NCI-H1105 treated with DMSO at 0.1 percent for 48 hours (cell line): ENCODE measurements around the gene EFCAB6.
"Not testable (repeated sequence)": the region's sequence is repeated elsewhere in the genome, so short reads cannot be mapped to it uniquely, and the experiment has no call there.

ENCODE experiments used
- DNase-seq: peaks from one replicate; lab custom pipeline; 2025; lab: John Stamatoyannopoulos, UW

Gene EFCAB6

GRCh38 chr22:43706151-43706550 lies 106.0 kb downstream of the EFCAB6 start:
- no peak for DNase-seq

- DNase-seq, result no peak
Observed at GRCh38 chr22:43704051-43704450, 108.1 kb downstream of the EFCAB6 start.

- DNase-seq, result no peak
Observed at GRCh38 chr22:43698403-43698802, 113.7 kb downstream of the EFCAB6 start.

DNA sequence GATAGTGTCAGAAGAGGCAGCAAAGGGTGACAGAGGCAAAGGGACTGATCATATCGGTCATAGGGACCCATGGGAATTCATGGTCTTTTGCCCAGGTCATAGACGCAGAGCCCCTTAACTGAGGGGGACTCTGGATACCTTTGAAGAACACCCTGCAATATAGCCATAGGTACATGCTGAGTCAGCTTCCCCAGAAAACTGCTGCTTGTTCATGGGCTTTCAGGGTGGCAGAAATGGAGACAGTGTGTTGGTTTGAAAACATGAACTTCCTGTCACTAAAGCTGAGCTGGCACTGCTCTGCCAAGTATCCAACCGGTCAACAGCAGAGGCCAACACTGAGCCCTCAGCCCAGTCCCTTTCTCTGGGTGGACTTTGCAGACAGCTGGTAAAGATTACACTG lies 114.2 kb downstream of the EFCAB6 start:
- DNase-seq, result no peak

GRCh38 chr22:43693249-43693648 lies 118.9 kb downstream of the EFCAB6 start:
- no peak for DNase-seq

GRCh38 chr22:43689356-43689755 lies 122.7 kb downstream of the EFCAB6 start:
- DNase-seq, result no peak

DNA sequence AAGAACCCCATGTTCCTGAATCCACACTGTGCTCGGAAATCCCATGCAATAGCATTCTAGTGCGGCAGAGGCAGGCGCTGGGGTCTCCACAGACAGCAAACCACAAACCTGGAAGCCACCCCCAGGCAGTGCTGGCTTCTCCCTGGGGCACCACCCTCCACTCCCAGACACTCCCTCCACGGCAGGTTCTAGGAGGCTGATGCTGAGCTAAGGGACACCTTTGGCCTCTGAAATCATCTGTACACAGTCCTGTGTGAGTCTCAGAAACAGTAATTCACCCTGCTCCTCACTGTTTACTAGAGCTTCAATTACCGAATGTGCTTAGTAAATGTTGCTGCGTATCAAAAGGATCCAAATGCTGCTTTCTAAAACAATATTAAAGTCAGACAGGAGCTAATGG lies 129.3 kb downstream of the EFCAB6 start:
- no peak for DNase-seq

- DNase-seq, result no peak
Observed at GRCh38 chr22:43681731-43682360, 130.3 kb downstream of the EFCAB6 start.

- DNase-seq, result no peak
Observed at GRCh38 chr22:43670513-43670912, 141.6 kb downstream of the EFCAB6 start.

- DNase-seq, result no peak
Observed at GRCh38 chr22:43669190-43669589, 142.9 kb downstream of the EFCAB6 start.

DNA sequence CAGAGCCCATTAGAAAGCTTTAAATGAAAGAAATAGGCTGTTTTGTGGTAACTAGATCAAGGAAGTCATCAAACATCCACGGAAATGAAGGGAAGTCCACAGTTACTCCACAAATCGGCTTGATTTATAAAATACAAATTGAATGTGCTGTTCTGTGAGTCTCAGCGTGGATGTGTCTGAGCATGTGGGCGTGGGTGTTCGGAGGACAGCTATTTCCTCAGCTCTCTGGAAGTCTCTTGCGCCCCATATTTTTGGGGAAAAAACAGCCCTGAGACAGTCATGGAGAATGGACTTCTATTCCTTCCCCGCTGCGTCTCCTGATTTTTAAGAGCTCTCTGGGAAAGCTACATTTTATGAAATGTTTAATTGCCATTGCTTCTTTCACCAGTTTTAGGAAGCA lies 144.4 kb downstream of the EFCAB6 start:
- DNase-seq, result no peak

- no peak for DNase-seq
Observed at GRCh38 chr22:43666457-43666856, 145.6 kb downstream of the EFCAB6 start.

GRCh38 chr22:43658823-43659222 lies 153.3 kb downstream of the EFCAB6 start:
- DNase-seq, result no peak

DNA sequence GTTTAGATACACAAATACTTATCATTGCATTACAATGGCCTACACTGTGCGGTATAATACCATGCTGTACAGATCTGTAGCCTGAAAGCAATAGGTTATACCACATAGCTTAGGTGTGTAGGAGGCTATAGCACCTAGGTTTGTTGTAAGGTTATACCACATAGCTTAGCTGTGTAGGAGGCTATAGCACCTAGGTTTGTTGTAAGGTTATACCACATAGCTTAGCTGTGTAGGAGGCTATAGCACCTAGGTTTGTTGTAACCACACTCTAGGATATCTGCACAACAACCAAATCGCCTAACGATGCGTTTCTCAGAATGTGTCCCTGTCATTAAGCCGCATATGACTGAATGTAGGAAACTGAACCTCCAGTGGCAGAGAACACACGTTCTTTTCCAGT lies 155.5 kb downstream of the EFCAB6 start:
- DNase-seq, result not testable (repeated sequence)

DNA sequence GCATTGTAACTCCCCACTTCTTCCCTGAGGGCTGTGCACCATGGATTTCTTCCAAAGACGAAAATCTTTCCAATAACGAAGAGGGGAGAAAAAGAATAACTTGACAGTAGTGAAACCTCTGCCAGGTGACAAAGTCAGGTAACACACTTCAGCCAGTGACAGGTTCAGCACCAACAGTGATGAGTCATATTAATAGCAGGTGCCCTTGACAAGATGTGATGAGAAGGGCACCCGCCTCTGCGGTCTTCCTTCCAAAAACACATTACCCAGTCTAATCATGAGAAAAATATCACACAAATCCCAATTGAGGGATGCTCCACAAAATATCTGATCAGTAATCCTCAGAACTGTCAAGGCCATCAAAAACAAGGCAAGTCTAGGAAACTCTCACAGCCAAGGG lies 157.8 kb downstream of the EFCAB6 start:
- no peak for DNase-seq

GRCh38 chr22:43652845-43653244 lies 159.3 kb downstream of the EFCAB6 start:
- DNase-seq, result no peak

DNA sequence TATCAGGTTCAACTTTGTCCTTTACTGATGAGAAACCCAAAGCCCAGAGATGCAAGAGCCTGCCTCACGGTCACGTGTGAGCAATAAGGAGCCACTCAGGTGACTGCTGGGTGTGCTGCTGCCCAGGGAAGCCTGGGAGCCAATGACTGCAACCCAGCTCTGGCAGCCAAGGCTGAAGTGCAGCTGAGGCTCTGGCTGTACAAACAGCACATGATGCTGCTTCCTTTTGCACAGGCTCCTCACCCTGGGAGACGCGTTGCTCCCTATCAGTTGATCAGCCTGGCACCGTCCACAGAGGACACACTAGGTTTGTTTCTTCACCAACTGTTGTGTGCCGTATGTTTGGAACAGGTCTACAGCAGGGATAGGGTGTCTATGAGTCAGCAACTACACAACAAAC lies 168.7 kb downstream of the EFCAB6 start:
- DNase-seq, result no peak

GRCh38 chr22:43642319-43643206 lies 169.5 kb downstream of the EFCAB6 start:
- no peak for DNase-seq

DNA sequence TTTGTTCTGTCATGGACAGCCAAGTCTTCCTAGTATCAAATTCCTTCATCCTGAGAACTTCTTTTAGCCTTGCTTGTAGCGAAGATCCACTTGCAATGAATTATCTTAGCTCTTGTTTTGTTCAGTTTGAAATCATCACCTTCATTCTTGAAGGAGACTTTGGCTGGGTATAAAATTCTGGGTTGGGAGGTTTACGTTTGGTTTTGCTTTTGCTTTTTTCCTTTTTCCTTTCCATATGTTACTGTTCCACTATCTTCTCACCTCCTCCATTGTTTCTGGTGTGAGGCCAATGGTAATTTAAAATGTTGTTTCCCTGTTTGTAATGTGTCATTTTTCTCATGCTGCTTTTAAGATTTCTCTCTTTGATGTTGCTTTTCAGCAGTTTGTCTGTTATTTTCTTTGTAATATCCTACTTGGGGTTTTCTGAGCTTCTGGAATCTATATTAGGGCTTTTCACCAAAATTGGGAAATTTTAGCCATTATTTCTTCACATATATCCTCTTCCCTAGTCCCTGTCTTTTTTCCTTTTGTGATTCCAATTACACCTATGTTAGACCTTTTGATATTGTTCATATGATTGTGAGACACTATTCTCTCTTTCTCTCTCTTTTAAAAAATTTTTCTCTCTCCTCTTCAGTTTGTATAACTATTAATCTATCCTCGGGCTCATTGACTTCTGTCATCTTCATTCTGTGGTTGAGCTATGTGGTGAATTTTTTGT lies 172.7 kb downstream of the EFCAB6 start:
- DNase-seq, result no peak

DNA sequence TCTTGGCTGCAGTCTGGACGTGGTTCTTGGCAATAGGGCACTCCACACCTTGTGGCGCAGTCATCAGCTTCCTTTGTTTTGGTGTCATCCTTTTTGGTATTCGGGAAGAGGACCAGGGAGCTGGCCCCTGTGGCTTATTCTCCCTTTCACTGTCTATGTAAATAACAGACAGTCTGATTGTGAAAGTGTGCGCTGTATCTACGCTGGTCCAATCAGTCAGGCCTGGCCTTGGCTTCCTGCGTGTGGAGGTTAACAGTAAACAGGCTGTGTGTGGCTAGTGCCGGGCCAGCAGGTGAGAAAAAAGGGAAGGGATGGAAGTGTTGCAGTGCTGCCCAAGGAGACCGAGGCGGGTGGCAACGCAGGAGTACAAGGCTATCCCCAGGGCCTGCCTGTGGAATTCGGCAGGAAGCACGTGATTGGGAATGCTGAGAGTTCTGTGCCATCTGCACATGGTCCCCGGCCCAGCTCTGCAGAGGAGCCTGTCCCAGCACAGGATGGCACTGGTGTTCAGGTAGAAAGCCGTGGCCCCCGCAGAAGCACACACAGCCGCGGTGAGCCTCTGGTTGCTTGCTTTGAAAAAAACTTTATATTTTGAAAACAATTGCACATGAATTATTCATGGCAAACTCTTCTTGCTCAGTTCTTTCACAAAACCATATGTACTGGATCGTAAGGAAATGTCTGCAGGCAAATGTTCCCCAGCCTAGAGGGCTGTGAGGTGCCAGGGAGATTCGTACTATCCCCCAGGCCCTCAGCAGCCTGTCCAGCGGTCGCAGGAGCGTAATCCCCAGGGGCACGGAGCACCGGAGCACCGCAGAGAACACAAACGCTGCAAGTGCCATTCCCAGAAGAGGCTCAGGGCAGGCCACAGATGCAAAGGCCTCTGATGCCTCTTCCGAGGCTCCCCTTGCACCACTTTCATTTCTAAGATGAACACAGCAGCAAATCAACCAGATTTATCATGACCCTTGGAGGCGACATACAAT lies 174.5 kb downstream of the EFCAB6 start:
- no peak for DNase-seq

DNA sequence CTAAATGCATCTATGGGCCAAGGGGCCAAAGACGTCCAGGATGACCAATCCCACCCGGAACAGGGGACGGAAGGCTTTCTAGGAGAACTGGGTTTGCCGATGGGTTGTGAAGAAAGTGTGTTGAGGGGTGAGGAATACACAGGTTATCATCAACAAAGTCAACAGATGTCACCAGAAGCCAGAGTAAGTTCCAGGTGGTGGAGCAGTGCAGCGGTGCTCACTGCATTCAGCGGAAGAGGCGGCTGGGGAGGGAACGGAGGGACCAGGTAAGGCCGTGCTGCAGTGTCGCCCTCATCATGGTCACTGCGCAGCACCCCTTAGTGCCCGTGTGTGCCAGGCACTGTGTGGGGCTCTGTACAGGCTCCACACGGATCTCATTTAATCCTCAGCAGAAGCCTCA lies 176.0 kb downstream of the EFCAB6 start:
- no peak for DNase-seq

DNA sequence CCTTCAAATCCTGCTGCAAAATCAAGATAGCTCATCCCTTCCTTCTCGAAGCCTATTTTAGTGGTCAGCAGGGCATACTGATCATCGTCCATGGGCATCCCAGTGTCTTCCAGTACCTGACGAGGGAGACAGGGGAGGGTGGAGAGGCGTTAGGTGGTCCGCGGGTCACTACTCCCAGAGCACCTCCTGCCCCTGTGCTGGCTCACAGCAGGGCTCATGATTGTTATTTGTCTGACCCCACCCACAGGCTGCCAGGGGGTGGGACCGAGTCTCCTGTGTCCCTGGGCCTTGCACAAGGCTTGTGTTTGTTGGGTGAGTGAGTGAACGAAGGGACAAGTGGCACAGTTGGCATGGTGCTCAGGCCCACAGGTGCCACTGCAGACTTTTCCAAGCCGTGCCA lies 177.0 kb downstream of the EFCAB6 start:
- no peak for DNase-seq
